Measurements from ENCODE around the gene GAS7. TPM values are rescaled to one million over a fixed set of nuclear protein-coding genes. Genes with fewer than 3 reads are reported as not detected.
A peak's percentile ranks its signal among the peaks of the same experiment; 100 is the strongest.

Gene GAS7
- total RNA-seq, 3 donors from 2014 or later (not counting 1 experiment from before 2014, with no cell fraction given), result 70.7 to 89.1 (median 84.8) TPM

DNA sequence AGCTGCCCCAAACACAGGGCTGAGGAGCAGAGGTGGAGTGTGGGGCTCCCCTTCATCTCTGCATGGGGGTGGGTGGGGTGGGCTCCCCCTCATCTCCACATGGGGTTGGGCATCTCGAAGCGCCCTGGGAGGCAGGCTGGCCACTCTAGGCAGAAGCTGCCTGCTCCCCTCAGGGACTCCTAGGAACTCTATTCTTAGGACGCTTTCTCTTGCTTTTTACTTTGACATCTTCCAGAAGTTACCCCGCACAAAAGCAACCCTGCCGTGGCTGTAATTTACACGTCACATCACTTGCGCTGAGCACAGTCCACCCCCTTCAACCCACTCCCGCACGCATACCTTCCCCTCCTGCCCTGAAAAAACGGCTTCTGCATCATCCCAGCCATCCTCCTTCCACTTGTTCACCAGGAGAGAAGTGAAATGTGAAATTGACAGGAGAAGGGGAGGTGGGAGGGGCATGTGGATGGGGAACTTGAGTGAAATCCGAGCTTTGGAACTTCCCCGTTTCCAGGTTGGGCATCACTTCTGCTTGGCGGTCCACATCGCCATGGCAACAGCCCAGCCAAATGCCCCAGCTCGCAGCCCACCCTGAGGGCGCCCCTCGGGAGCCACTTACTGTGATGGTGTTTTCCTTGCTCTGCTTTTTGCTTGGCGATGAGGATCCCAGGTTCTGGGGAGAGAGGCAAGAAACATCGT is 239.7 kb downstream of the GAS7 start:
- Histone ChIP-seq H3K36me3 (ENCODE audit: control insufficient read depth, insufficient read depth, low read length) (peaks cover 5% of the 10 kb centered on the region), H3K4me3 (ENCODE audit: low read length) (no peak overlapping the region), H3K27ac (ENCODE audit: low read length) (no peak overlapping the region), H3K9me3 (ENCODE audit: control insufficient read depth, insufficient read depth, low read length) (no peaks in the 10 kb centered on the region), H3K4me1 (ENCODE audit: control insufficient read depth, insufficient read depth, low read length) (peaks cover 8% of the 10 kb centered on the region), H3K27me3 (ENCODE audit: control insufficient read depth, insufficient read depth, low read length) (no peaks in the 10 kb centered on the region)
- ATAC-seq (no peak), DNase-seq (no peak)
- intact Hi-C loops (cut with micrococcal nuclease), result no loop called here
- H3K4me3 Mint-ChIP-seq, result no peak overlapping the region
- TF ChIP-seq, protein P1, sequence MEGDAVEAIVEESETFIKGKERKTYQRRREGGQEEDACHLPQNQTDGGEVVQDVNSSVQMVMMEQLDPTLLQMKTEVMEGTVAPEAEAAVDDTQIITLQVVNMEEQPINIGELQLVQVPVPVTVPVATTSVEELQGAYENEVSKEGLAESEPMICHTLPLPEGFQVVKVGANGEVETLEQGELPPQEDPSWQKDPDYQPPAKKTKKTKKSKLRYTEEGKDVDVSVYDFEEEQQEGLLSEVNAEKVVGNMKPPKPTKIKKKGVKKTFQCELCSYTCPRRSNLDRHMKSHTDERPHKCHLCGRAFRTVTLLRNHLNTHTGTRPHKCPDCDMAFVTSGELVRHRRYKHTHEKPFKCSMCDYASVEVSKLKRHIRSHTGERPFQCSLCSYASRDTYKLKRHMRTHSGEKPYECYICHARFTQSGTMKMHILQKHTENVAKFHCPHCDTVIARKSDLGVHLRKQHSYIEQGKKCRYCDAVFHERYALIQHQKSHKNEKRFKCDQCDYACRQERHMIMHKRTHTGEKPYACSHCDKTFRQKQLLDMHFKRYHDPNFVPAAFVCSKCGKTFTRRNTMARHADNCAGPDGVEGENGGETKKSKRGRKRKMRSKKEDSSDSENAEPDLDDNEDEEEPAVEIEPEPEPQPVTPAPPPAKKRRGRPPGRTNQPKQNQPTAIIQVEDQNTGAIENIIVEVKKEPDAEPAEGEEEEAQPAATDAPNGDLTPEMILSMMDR (IDR thresholded peaks at IDR 0.05), result no peak
- H3K36me3 Mint-ChIP-seq, result no peaks in the 10 kb centered on the region
- WGBS (ENCODE audit: insufficient coverage), result 67% methylated on average over 18 of the region's 19 CpGs
- no peaks in the 10 kb centered on the region for H3K9me3 Mint-ChIP-seq
- H3K27me3 Mint-ChIP-seq (ENCODE audit: low read depth in 2 of 2), result no peaks in the 10 kb centered on the region
- H3K4me1 Mint-ChIP-seq, result peaks cover 24 to 26% of the 10 kb centered on the region in 2 donors
- no peak overlapping the region for H3K27ac Mint-ChIP-seq

DNA sequence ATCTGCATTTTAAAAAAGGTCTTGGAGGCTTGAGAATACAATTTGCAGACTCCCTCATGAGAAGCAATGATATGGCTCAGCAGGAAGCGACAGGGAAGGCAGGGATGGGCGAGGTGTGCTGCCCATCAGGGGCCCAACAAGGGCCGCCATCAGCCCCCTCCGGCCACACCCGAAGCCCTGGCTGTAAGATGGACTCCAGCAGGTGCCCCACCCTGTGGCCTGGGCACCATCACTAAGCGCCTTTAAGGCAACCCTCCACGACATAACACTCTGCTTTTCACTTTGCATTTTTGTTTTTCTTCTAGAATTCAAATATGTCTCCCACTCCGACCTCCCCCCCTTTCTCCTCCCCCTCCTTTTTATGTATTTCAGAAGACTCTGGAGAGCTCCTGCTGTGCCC is 241.2 kb downstream of the GAS7 start:
- H3K4me1 Mint-ChIP-seq, result peaks cover 20 to 35% of the 10 kb centered on the region in 2 donors
- peaks cover 8% of the 10 kb centered on the region for H3K4me1 ChIP-seq (ENCODE audit: control insufficient read depth, insufficient read depth, low read length)
- no peaks in the 10 kb centered on the region for H3K36me3 Mint-ChIP-seq
- DNase-seq (no peak), ATAC-seq (no peak)
- H3K4me3 Mint-ChIP-seq, result no peak overlapping the region
- H3K9me3 ChIP-seq (ENCODE audit: control insufficient read depth, insufficient read depth, low read length), result no peaks in the 10 kb centered on the region
- H3K27ac ChIP-seq (ENCODE audit: low read length), result no peak overlapping the region
- H3K9me3 Mint-ChIP-seq, result no peaks in the 10 kb centered on the region
- 85% methylated on average over 8 of the region's 8 CpGs for WGBS (ENCODE audit: insufficient coverage)
- no peak overlapping the region for H3K27ac Mint-ChIP-seq
- H3K27me3 ChIP-seq (ENCODE audit: control insufficient read depth, insufficient read depth, low read length), result no peaks in the 10 kb centered on the region
- no peaks in the 10 kb centered on the region for H3K27me3 Mint-ChIP-seq (ENCODE audit: low read depth in 2 of 2)
- intact Hi-C loops (cut with micrococcal nuclease), result no loop called here
- TF ChIP-seq, protein P1 (IDR thresholded peaks at IDR 0.05), result no peak
- peaks cover 5% of the 10 kb centered on the region for H3K36me3 ChIP-seq (ENCODE audit: control insufficient read depth, insufficient read depth, low read length)
- no peak overlapping the region for H3K4me3 ChIP-seq (ENCODE audit: low read length)

- H3K36me3 ChIP-seq (ENCODE audit: control insufficient read depth, insufficient read depth, low read length), result peaks cover 5% of the 10 kb centered on the region
- Mint-ChIP-seq H3K27me3 (ENCODE audit: low read depth in 2 of 2) (no peaks in the 10 kb centered on the region), H3K27ac (peak overlapping the region in 1 of 2 donors; percentile 56), H3K4me1 (peaks cover 16 to 31% of the 10 kb centered on the region in 2 donors), H3K4me3 (no peak overlapping the region), H3K36me3 (no peaks in the 10 kb centered on the region), H3K9me3 (no peaks in the 10 kb centered on the region)
- intact Hi-C loops (cut with micrococcal nuclease), result no loop called here
- ATAC-seq (no peak), DNase-seq (no peak)
- WGBS (ENCODE audit: insufficient coverage), result 90% methylated on average over 14 of the region's 14 CpGs
- H3K27ac ChIP-seq (ENCODE audit: low read length), result no peak overlapping the region
- TF ChIP-seq, protein P1 (IDR thresholded peaks at IDR 0.05), result no peak
- H3K9me3 ChIP-seq (ENCODE audit: control insufficient read depth, insufficient read depth, low read length), result no peaks in the 10 kb centered on the region
- peaks cover 8% of the 10 kb centered on the region for H3K4me1 ChIP-seq (ENCODE audit: control insufficient read depth, insufficient read depth, low read length)
- no peak overlapping the region for H3K4me3 ChIP-seq (ENCODE audit: low read length)
- H3K27me3 ChIP-seq (ENCODE audit: control insufficient read depth, insufficient read depth, low read length), result no peaks in the 10 kb centered on the region
Measured at GRCh38 chr17:9956474-9957131, 241.8 kb downstream of the GAS7 start.

Measured in natural killer cell (primary cell).